HG02973 (cell line): ENCODE results near the gene PCDH19.

Experiments used
- ATAC-seq: cut with Tn5 transposase; IDR thresholded peaks from one replicate; pipeline ENCODE4 v1.9.1; 2021; ENCODE audit warnings: moderate library complexity; ENCODE audit not compliant: unreplicated experiment

The PCDH19 gene

DNA sequence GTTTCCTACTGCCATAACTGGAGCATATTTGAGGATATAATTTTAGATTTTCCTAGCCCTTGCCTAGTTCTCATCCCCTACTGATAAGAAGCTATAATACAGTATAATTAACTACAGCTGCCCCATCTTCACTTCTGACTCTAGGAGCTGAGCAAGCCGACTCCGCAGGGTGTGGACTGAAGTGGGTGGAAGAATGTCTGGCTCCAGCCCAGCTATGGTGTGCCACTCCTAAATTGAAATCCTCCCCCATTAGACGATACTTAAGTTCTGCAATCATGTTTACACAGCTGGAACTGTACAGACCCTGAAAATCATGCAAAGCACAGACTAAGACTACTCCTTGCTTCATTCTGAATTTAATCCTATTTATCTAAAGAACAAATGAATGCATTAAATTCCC lies 93.1 kb downstream of the PCDH19 start:
- ATAC-seq: no peak

DNA sequence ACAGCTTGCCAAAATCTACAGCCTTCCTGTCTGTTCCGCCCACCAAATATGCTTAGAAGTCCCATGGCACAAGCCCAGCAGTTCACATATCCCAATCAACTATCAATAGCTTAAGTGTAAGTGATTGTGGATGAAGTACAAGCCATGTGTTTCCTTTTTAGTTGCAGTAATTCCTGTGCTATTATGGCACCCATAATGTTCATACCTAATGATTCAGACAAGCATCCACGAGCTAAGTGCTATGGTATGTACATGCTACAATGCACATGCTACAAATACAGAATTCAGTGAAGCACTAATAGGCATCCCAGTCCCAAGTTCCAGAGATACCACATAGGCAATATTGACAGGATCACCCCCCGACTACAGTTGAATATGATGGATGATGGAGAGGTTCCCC lies 94.5 kb downstream of the PCDH19 start:
- no peak for ATAC-seq

DNA sequence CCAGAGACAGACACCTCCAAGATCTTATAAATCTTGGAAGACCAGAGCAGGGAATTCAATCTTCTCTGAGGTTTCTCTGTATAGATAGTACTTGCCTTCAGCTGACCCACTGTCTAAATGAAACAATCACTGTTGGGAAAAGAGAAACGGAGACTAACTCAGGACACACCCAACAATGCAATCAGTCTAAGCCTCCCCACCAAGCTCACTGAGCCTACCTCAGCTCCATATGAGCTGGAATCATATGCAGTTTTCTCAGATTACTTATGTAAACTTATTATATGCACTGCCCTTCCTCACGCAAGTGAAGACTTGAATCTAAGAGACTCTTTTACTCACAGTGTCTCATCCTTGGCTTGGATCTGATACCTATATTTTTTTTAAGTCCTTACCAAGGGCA lies 110.5 kb downstream of the PCDH19 start:
- ATAC-seq: no peak

DNA sequence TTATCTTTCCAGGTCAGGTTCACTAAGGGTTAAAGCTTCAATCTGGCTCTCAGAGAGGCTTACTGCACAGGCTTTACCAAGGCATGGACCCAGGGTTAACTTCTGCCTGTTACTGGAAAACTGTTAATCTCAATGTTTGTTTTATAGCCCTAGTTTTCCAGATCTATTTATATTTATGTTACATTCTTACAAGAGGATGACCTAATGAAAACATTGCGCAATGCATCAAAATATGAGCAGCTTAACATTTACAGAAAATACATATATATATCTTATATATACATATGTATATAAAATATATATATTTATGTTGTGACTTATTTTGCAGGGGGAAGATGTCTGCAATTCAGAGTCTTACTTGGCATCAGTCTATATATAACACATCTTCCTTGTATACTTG lies 112.3 kb downstream of the PCDH19 start:
- ATAC-seq: no peak

DNA sequence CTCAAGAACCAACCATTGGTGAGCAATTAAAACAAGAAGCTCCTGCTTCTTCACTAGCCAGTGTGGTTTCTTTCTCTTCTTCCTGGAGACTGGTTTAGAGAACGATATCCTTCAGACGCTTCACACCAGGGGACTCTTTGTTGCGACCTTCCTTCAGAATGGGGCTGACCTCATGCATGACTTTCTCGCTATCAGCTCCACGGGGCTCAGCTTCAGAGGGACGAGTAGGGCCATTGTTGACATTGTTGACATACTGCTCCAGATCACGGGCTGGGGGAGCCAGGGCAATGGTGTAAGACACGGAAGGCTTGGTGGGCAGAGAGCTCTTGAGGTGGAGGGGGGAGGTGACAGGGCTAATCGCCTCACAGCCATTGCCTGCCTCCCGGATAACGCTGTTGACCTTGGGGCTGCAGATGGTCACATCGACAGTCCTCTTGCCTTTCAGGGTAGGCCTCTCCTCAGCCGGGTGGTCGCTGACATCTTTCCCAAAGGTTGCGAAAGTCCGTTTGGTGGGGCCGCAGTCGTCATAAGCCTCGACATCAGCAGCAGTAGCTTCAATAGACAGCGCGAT lies 113.8 kb downstream of the PCDH19 start:
- ATAC-seq: no peak

DNA sequence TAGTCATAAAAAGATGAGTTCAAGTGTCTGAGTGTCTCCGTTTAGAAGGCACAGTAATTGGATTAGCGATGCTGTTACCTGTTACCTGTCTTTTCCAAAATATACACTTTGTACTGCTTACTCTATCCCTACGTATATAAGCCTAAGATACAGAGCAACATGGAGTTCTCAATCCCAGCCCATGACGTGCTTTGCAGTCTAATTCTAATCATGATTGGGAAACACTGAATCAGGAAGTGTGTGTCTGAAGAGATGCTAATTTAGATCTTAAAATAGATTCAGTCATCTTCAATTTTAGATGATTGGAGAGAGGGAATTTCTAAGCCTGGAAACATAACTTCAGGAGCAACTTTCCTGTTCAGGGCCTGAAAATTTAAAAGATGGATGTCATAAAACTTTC lies 115.1 kb downstream of the PCDH19 start:
- ATAC-seq: no peak

DNA sequence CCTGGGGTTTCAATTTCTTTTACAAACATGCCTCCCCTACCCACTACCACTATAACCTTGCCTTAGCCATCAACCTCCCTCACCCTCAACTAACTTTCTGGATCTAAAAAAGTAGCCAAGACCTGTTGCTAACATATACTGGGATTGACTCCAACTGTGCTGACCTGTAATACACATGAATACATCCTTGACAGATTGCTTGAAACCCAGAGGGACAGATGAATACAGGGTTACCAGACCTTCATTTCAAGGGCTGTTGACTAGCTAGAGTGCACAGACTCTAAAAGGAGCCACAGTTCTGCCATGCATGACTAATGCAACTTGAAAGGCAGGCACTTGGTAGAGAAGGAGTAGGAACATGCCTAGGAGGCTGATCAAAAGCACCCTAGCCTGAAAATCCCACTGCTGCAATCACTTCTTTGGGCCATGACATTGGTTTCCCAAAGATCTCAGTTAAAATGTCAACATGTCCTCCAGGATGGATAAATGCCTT lies 121.0 kb downstream of the PCDH19 start:
- ATAC-seq: no peak

DNA sequence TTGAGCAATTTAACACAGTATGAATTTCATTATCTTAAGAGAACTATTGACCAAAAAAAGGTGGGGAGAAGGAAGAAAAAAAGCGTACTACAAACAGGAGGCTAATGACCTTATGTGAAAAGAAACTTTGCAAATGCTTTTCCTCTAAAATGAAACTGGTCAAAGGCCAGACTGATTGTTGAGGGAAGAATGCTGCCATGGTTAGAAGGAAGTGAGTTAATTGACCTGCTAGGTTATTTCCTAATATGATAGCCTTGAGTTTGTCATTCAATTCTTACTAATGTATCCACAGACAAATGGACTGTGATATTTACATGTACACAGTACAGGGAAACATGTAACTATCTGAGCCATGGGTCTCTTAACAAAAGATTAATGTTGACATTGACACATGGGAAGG lies 132.8 kb downstream of the PCDH19 start:
- no peak for ATAC-seq

DNA sequence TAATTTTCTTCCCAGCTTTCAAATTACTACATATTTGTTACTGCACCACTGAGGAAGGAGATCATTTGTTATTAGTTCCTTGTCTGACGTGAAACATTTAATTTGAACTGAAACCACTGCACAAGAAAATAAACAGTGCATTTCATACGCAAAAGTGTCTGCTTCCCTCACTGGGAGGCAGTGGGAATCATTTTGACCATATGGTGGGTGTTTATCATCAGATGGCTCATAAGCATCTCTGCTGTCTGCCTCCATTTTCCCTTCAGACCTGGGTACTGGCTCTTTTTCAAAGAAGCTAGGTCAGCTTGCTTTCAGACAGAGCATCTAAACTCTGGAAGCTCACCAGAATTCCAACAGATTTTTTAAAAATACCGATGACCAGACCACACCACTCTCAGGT lies 135.2 kb downstream of the PCDH19 start:
- no peak for ATAC-seq

DNA sequence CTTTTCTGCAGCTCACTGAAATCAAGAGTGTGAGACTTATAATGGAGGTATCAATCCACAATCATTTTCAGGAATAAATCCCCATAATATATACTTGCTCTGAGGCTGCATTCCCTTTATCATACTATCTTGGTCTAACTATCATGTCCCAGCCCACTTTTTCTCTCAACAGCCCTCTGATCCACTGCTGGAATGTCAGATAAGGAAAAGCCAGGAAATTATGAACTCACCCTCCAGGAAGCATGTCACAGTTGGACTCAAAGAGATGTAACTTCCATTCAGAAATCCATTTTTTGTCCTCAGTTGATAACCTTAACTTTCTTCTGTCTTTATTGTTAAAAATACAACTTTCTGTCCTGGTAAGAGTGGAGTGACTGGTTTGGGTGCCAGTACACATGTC lies 144.9 kb downstream of the PCDH19 start:
- ATAC-seq: no peak

DNA sequence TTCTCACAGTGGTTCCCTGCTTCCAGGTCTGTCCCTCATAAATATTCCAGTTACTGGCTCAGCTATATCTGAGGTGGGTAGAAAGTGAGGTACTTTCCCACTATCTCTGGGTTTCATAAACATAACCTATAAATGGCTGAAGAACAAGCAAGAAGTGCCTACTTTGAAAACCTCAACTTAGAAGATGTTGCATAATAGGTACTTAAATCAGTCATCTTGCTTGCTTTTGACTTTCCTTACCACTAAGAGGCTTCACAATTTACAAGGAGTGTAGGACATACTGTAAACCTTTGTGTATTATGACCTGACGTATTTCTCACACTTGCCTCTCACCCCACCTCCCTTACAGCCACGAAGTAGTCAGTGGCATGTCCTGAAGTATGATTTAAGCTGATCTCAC lies 145.9 kb downstream of the PCDH19 start:
- peak; percentile 94 for ATAC-seq

DNA sequence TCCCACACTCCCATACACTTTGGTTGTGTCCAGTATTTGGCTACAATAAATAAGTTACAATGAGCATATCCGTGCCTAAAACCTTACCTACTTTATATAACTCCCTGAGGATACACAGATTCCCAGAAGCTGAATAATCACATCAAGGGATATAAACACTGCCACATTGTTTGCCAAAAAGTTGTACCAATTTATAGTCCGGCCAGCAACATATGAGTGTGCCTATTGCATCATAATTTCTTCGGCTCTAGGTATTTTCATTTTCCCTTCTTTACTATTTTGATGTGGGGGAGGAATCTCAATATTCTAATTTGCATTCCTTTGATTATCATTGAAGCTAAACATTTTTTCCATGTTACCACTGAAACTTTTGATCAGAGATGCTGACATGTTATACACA lies 146.4 kb downstream of the PCDH19 start:
- ATAC-seq: no peak

DNA sequence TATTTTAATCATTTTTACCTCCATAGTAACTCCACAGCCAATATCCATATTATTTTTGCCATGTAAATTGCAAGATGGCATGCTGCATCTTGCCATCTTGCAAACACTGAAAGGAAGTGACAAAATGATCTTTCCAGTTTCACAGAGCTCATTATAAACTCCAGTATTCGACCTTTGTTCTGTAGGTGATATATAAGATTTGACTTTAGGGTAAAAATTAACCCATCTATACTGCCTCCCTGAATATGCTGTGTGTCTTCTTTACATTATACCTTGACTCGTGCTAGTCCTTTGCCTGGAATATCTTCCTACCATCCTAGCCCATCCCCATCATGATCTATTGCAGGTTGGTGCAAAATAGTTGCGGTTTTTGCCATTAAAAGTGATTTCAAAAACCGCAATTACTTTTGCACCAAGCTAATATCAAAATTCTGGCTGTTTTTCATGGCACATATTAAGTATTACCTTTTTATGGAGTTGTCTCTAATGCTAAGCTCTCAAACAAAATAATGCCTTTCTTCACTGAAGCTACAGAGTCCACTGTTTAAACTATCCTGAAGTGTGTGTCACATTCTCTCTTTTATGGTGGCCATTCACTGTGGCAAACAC lies 161.1 kb downstream of the PCDH19 start:
- ATAC-seq: no peak

DNA sequence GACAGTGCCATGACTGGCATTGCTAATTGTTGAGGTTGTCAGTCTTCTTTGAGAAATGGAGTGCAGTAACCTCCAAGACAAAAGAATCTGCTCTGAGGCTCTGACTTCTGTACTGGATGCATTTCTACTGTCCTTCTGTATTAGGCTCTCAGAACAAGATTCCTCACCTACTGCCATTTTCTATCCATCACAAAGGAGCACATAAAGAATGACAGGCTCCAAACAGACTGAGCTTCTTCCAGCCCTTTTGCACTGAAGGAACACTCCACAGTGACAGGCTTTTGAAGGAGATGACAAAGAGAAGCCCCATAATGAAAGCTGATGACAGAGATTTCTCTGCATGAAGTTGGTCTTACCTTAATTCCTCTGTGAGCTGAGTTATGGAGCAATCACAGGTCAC lies 162.2 kb downstream of the PCDH19 start:
- ATAC-seq: no peak

DNA sequence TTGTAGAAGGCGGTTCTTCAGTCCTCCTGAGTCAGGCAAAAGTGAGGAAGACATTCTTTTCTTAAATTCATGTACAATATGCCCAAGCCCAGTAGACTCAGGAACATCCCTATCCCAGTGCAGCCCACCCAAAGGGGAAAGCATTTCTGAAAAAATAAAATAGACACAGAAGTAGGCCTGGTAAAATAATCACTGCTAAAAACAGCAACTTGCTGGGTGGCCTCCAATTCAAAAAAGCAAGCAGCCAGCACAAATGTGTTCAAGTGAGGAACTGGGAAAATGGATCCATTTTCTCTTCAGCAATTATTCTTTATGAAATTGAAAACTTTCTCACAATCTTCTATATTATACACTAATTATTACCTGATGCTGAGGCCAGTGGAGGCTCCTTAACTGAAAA lies 165.4 kb downstream of the PCDH19 start:
- ATAC-seq: no peak
